ENCODE results near the gene EDA. TPM values are rescaled to one million over a fixed set of nuclear protein-coding genes. Genes with fewer than 3 reads are reported as not detected.
A peak's percentile ranks its signal among the peaks of the same experiment; 100 is the strongest.

The EDA gene
- total RNA-seq, 2 donors from 2014 or later: 2.0 to 6.1 TPM

GRCh38 chrX:69605521-69605920, 10.4 kb upstream of the EDA start:
- DNase-seq (ENCODE audit: low spot score): no peak
- no peaks in the 10 kb centered on the region for H3K27me3 ChIP-seq (replicated peaks; ENCODE audit: insufficient read depth)

DNA sequence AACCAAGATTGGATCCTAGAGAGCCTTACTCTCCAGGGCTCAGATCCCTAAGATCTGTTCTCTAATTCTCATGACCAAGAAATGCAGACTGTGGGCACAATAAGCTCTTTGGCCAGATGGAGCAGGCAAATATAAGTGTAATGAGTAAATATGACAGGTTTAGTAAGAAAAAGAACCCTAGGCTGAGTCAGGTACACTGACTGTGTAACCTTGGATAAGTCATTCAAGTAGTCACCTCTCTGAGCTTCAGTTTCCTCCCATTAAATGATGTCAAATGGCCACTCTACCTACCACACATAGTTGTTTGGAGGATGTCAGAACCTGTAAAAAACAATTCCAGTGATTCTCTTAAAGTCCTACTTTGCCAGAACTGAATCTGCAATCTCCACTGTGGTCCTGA, 8.3 kb upstream of the EDA start:
- DNase-seq (ENCODE audit: low spot score) (no peak), ATAC-seq (ENCODE audit: insufficient number of reproducible peaks, low FRiP score, low read depth) (no peak)
- no peaks in the 10 kb centered on the region for H3K9me3 ChIP-seq
- no peaks in the 10 kb centered on the region for H3K27me3 ChIP-seq (replicated peaks; ENCODE audit: insufficient read depth)
- H3K36me3 ChIP-seq: no peaks in the 10 kb centered on the region
- H3K27ac ChIP-seq: no peak overlapping the region
- H3K4me3 ChIP-seq: no peak overlapping the region
- H3K4me1 ChIP-seq (ENCODE audit: control insufficient read depth in 1 of 2, low read depth in 2 of 2): no peaks in the 10 kb centered on the region
- TF ChIP-seq CTCF (IDR thresholded peaks at IDR 0.05): no peak

More at GRCh38 chrX:69605521-69605920, 10.4 kb upstream of the EDA start:
- no peak for ATAC-seq (ENCODE audit: insufficient number of reproducible peaks, low FRiP score, low read depth)
- Histone ChIP-seq H3K36me3 (no peaks in the 10 kb centered on the region), H3K9me3 (no peaks in the 10 kb centered on the region), H3K4me1 (ENCODE audit: control insufficient read depth in 1 of 2, low read depth in 2 of 2) (no peaks in the 10 kb centered on the region), H3K4me3 (no peak overlapping the region), H3K27ac (no peak overlapping the region)
- no peak for TF ChIP-seq CTCF (IDR thresholded peaks at IDR 0.05)

DNA sequence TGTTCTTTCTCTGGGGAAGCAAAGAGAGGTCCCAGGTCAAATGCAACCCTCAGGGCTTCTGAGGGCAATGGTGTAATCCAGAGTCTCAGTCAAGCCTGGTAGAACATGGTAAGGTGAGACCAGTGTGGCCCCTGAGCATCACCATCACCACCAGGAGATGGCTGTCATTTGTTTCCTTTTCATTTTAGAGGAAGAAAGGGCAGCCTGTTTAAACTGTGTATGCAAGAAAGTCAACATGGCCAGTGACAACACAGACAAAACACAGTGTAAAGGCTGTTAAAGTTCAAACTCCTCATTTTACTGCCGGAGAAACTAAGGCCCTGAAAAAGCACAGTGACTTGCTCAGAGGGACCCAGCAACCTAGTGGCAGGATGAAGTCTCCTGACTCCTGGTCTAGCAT, 2.0 kb upstream of the EDA start:
- no peak overlapping the region for H3K27ac ChIP-seq
- no peak for TF ChIP-seq CTCF (IDR thresholded peaks at IDR 0.05)
- H3K36me3 ChIP-seq: no peaks in the 10 kb centered on the region
- no peak for DNase-seq (ENCODE audit: low spot score)
- no peaks in the 10 kb centered on the region for H3K27me3 ChIP-seq (replicated peaks; ENCODE audit: insufficient read depth)
- no peak overlapping the region for H3K4me3 ChIP-seq
- no peak for ATAC-seq (ENCODE audit: insufficient number of reproducible peaks, low FRiP score, low read depth)
- no peaks in the 10 kb centered on the region for H3K9me3 ChIP-seq
- H3K4me1 ChIP-seq (ENCODE audit: control insufficient read depth in 1 of 2, low read depth in 2 of 2): no peaks in the 10 kb centered on the region

GRCh38 chrX:69614886-69615285, 1.0 kb upstream of the EDA start:
- no peak overlapping the region for H3K4me3 ChIP-seq
- no peaks in the 10 kb centered on the region for H3K4me1 ChIP-seq (ENCODE audit: control insufficient read depth in 1 of 2, low read depth in 2 of 2)
- H3K27me3 ChIP-seq (replicated peaks; ENCODE audit: insufficient read depth): no peaks in the 10 kb centered on the region
- no peak overlapping the region for H3K27ac ChIP-seq
- DNase-seq (ENCODE audit: low spot score) (no peak), ATAC-seq (ENCODE audit: insufficient number of reproducible peaks, low FRiP score, low read depth) (no peak)
- no peaks in the 10 kb centered on the region for H3K36me3 ChIP-seq
- no peaks in the 10 kb centered on the region for H3K9me3 ChIP-seq
- TF ChIP-seq CTCF (IDR thresholded peaks at IDR 0.05): no peak

GRCh38 chrX:69615342-69615741, 571 bp upstream of the EDA start:
- Histone ChIP-seq H3K4me3 (peak overlapping the region; percentile 82), H3K9me3 (no peaks in the 10 kb centered on the region), H3K4me1 (ENCODE audit: control insufficient read depth in 1 of 2, low read depth in 2 of 2) (no peaks in the 10 kb centered on the region), H3K27ac (no peak overlapping the region), H3K27me3 (replicated peaks; ENCODE audit: insufficient read depth) (no peaks in the 10 kb centered on the region), H3K36me3 (no peaks in the 10 kb centered on the region)
- ATAC-seq (ENCODE audit: insufficient number of reproducible peaks, low FRiP score, low read depth): no peak
- TF ChIP-seq CTCF (IDR thresholded peaks at IDR 0.05): no peak
- no peak for DNase-seq (ENCODE audit: low spot score)

Data from thoracic aorta (tissue), 2 donors.